Activated CD4-positive, alpha-beta memory T cell treated with anti-CD3 and anti-CD28 coated beads for 36 hours (primary cell): ENCODE results near the gene CACNB3. TPM values are rescaled to one million over a fixed set of nuclear protein-coding genes. Genes with fewer than 3 reads are reported as not detected.
"Not testable (repeated sequence)": the region's sequence is repeated elsewhere in the genome, so short reads cannot be mapped to it uniquely, and the experiment has no call there.

ENCODE experiments used
- CTCF ChIA-PET: fragments of 350-600 bp; sonication (Branson Sonifier 250); formaldehyde crosslinking; loops from one replicate; lab custom pipeline; 2021; ENCODE audit warnings: antibody characterized with exemption, inconsistent platforms; lab: Charles Lee
- POLR2A ChIA-PET: fragments of 350-600 bp; sonication (Branson Sonifier 250); formaldehyde crosslinking; loops from one replicate; lab custom pipeline; 2021; ENCODE audit warnings: antibody characterized with exemption; lab: Charles Lee
- DNase-seq: peaks from one replicate; pipeline ENCODE4 v3.0.0-alpha.2; 2020
- H3K27ac Mint-ChIP-seq: one replicate; pipeline ENCODE4 v1.8.0; 2021; ENCODE audit warnings: mixed read lengths
- H3K27me3 Mint-ChIP-seq: one replicate; pipeline ENCODE4 v1.8.0; 2021; ENCODE audit warnings: mixed read lengths
- H3K36me3 Mint-ChIP-seq: one replicate; pipeline ENCODE4 v1.8.0; 2021; ENCODE audit warnings: mixed read lengths
- H3K4me1 Mint-ChIP-seq: one replicate; pipeline ENCODE4 v1.8.0; 2021; ENCODE audit warnings: low read depth, mixed read lengths
- H3K4me3 Mint-ChIP-seq: one replicate; pipeline ENCODE4 v1.8.0; 2021; ENCODE audit warnings: mild to moderate bottlenecking, mixed read lengths
- H3K9me3 Mint-ChIP-seq: one replicate; pipeline ENCODE4 v1.8.0; 2021; ENCODE audit warnings: mixed read lengths
- intact Hi-C: fragments of 100-400 bp; cut with micrococcal nuclease; formaldehyde crosslinking; loops from one replicate; pipeline ENCODE4 v1.15.1; 2023
- total RNA-seq, 2 experiments: library from RNA; stranded (reverse); gene quantifications; one replicate each; pipeline ENCODE4 v1.2.3, GENCODE V29; 2021

Gene CACNB3
- total RNA-seq, 2 experiments from 2014 or later, result 18.3 to 19.0 TPM

DNA sequence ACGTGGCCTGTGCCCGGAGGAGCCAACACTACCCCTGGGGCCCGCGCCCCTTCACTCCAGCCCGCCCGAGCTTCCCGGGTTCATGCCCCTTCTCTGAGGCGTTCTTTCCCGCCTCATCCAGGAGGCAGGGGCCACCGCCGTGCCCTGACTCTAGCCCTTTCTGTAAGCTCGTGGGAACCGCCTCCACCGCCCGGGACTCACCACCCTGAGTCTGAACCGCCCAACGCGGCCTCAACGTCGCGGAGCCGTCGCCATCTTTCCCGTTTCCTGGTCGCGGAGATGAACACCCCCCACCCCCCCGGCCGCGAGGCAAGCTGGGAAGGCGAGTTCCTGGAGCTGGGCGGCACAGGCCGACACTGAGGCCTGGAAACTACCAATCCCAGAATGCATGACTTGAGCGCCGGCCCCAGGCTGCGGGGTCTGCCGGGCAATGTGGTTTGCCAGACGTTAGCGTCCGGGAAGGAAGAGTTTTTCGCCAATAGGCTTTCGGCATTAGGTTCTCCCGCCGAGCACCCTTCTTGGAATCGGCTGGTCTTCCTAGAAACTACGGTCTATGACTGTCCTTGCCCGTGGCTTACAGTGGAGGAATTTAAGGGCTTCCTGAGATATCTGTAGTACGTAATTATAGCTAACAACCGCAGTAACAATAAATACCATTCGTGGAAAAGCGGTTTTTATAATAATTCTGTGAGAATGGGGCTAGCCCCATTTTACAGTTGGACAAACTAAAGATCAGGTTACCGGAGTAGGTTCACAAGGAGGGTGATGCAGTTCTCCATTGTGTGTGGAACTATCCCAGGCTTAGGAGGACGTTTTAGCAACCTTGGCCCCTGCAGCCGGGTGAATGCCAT, 33.8 kb downstream of the CACNB3 start, which contains the start of gene DDX23:
Gene DDX23, minus strand, starts transcription at position 281 of the 851 bp plus-strand sequence. CDS start 6,381 bp downstream, outside the sequence.
- intact Hi-C loops, result loop anchor here (1.0 to 5.0 kb wide), 8 partner anchors 13 to 337 kb away; partner anchors contain the start of genes KANSL2, PRKAG1, RND1 and TUBA1A
- Mint-ChIP-seq H3K4me3 (peak within 1 kb of the TSS; percentile 97), H3K27ac (peak within 1 kb of the TSS; percentile 97), H3K9me3 (no peaks in the 10 kb centered on the region), H3K27me3 (no peaks in the 10 kb centered on the region), H3K4me1 (peaks cover 31% of the 10 kb centered on the region), H3K36me3 (peaks cover 13% of the 10 kb centered on the region)
- DNase-seq, result peak; percentile 96
- ChIA-PET POLR2A (interaction anchor here (0.6 to 3.4 kb wide), 18 partner anchors 13 to 1492 kb away, joined by 3 to 27 read pairs (median 3); partner anchors contain the start of genes ARF3, CACNB3, CCNT1 and RND1), CTCF (interaction anchor here (0.6 to 9.0 kb wide), 41 partner anchors 13 to 278 kb away, joined by 3 to 204 read pairs (median 6); partner anchors contain the start of genes ARF3, DDN, FKBP11 and PRKAG1)

DNA sequence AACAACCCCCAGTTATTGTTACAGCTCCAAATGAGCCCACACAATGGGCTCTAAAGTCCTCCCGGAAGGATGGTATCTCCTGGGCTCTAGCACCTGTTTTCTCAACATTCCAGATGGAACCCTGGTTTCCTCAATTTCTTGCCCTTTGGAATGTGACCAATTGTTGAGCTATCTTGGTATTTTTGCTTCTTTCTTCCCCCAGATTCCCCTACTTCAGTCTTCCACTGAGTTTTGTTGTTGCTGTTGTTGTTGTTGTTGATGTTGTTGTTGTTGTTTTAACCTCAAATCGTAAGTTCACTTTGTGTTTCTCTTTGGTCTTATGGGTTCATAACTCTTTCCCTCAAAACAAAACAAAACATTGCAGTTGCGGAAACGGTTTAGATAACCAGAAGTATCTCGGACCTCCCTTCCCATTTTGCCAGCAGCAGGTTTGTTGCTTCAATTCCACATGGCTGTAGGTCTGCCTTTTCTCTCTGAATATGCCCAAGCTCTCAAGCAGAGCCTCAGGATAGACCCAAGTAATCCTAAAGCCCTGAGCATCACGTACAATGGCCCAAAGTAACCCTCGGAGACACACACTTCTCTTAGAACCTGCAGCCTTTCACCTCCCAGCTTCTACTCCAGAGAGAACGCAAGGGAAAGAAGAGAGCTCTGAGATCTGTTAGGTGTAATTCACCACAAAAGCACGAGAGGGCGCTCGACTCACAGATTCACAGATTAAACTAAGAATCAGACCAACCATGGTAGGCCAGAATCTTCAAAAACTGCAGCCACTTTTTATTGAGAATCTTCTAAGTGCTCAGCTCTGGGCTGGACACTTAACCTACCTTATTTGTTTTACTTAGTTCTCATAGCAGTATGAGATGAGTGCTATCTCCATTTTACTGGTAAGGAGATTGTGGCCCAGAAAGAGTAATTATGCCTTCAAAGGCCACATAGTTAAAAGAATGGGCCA, 34.7 kb downstream of the CACNB3 start:
- peak; percentile 93 for DNase-seq
- Mint-ChIP-seq H3K4me1 (peaks cover 28% of the 10 kb centered on the region), H3K4me3 (peak overlapping the region; percentile 97), H3K27ac (peak overlapping the region; percentile 97), H3K36me3 (peaks cover 12% of the 10 kb centered on the region), H3K27me3 (no peaks in the 10 kb centered on the region), H3K9me3 (no peaks in the 10 kb centered on the region)
- ChIA-PET CTCF (interaction anchor here (0.5 to 9.0 kb wide), 54 partner anchors 9 to 416 kb away, joined by 3 to 204 read pairs (median 6); partner anchors contain the start of genes ARF3, DDN, FKBP11 and PRKAG1), POLR2A (interaction anchor here (0.8 to 3.4 kb wide), 9 partner anchors 12 to 279 kb away, joined by 3 to 27 read pairs (median 4); partner anchors contain the start of genes ARF3, CACNB3, RND1 and TUBA1B)
- intact Hi-C loops, result loop anchor here (1.0 to 5.0 kb wide), 12 partner anchors 12 to 336 kb away; partner anchors contain the start of genes CCNT1, KANSL2, PRKAG1 and RND1

DNA sequence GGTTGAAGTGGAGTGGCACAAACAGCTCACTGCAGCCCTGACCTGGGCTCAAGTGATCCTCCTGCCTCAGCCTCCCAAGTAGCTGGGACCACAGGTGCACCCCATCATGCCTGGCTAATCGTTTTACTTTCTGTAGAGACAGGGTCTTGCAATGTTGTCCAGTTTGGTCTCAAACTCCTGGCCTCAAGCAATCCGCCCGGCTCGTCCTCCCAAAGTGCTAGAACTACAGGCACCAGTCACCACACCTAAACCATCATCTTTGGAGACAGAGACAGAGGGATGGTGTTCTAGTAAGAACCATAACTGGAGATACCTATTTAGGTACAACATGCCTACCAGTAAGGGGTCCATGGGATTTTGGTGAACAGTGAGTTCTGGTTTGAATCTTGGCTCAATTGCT, 36.2 kb downstream of the CACNB3 start:
- no peak overlapping the region for H3K4me3 Mint-ChIP-seq
- no peaks in the 10 kb centered on the region for H3K27me3 Mint-ChIP-seq
- no peak for DNase-seq
- CTCF ChIA-PET, result interaction anchor here (3.6 to 9.0 kb wide), 7 partner anchors 10 to 124 kb away, joined by 36 to 204 read pairs (median 68); partner anchors contain the start of genes FKBP11, RND1 and WNT1
- peaks cover 24% of the 10 kb centered on the region for H3K4me1 Mint-ChIP-seq
- no peaks in the 10 kb centered on the region for H3K9me3 Mint-ChIP-seq
- H3K27ac Mint-ChIP-seq, result no peak overlapping the region
- peaks cover 12% of the 10 kb centered on the region for H3K36me3 Mint-ChIP-seq
- intact Hi-C loops, result loop anchor here (5.0 kb wide), 1 partner anchor 172 kb away; the partner anchor contains the start of gene KANSL2
- POLR2A ChIA-PET, result interaction anchor here (3.4 kb wide), 1 partner anchor 10 kb away, joined by 27 read pairs; the partner anchor contains the start of gene RND1

DNA sequence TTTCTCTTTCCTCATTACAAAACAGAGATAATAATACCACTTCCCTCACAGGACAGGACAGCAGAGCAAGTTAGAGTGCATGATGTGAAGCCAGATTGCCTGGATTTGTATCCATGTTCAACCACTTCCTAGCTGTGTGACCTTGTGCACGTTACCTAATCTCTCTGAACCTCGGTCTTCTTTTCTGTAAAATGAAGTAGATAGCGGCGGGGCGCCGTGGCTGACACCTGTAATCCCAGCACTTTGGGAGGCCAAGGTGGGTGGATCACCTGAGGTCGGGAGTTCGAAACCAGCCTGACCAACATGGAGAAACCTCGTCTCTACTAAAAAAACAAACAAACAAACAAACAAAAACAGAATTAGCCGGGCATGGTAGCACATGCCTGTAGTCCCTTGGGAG, 36.6 kb downstream of the CACNB3 start:
- H3K36me3 Mint-ChIP-seq, H3K9me3 Mint-ChIP-seq, H3K27ac Mint-ChIP-seq, H3K4me3 Mint-ChIP-seq, H3K27me3 Mint-ChIP-seq, DNase-seq: not testable (repeated sequence)
- H3K4me1 Mint-ChIP-seq, result peaks cover 20% of the 10 kb centered on the region
- ChIA-PET POLR2A (interaction anchor here (3.4 kb wide), 1 partner anchor 10 kb away, joined by 27 read pairs; the partner anchor contains the start of gene RND1), CTCF (interaction anchor here (3.6 to 9.0 kb wide), 5 partner anchors 10 to 123 kb away, joined by 36 to 204 read pairs (median 106); partner anchors contain the start of genes RND1 and WNT1)
- intact Hi-C loops, result loop anchor here (5.0 kb wide), 1 partner anchor 173 kb away; the partner anchor contains the start of gene KANSL2

DNA sequence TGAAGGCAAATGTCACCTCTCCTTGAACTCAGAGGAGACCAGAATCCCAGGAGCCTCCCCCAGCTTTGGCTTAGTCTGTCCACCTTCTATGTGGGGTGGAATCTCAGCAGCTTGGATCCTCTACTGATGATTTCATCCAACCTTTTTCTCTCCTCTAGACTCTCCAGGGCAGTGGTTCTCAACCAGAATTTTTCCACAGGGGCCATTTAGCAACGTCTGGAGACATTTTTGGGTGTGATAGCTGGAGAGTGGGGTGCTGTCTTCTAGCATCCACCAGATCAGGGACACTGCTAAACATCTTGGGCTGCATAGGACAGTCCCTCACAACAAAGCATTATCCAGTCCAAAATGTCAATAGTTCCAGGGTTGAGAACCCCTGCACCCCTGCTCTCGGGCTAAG, 38.1 kb downstream of the CACNB3 start:
- CTCF ChIA-PET, result interaction anchor here (0.6 to 9.0 kb wide), 6 partner anchors 34 to 207 kb away, joined by 3 to 204 read pairs (median 6); a partner anchor contains a TSS
- POLR2A ChIA-PET, result interaction anchor here (1.3 kb wide), 1 partner anchor 10 kb away, joined by 4 read pairs; no protein-coding TSS in a partner anchor
- DNase-seq, result no peak
- Mint-ChIP-seq H3K36me3 (peaks cover 2% of the 10 kb centered on the region), H3K4me3 (no peak overlapping the region), H3K27ac (no peak overlapping the region), H3K27me3 (no peaks in the 10 kb centered on the region), H3K9me3 (no peaks in the 10 kb centered on the region), H3K4me1 (peaks cover 9% of the 10 kb centered on the region)
- intact Hi-C loops, result no loop called here

DNA sequence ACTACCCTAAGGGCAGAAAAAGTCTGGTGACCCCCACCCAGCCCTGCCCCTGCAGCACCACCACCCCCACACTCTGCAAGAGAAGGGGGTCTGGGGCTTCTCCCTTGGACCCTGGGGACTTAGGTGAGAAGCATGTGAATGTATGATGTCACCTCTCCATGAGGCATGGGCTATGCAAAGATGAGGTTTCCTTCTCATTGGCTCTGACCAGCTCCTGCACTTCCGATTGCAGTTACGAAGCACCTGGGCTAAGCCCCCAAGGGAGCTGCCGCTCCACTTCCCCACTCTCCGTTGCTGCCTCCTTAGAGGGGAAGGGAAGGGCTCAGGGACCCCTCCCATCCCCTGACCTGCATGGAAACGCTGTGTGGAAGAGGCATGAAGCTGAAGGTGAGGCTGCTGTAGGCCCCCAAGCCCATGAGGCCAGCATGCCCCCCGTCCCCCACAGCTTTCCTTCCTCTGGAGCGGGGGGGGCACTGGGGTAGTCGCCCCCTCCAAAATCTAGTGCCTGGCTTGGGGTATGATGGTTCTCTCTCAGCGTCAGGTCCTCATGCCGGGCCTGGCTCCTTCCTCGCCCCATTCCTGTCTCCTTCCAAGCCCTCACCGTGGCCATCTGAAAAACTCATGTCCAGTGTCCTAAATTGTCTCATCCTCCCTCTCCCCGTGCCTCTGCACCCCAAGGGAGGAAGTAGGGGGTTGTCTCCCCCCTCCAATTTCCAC, 39.1 kb downstream of the CACNB3 start:
- ChIA-PET POLR2A (interaction anchor here (0.6 kb wide), 1 partner anchor 165 kb away, joined by 5 read pairs; no protein-coding TSS in a partner anchor), CTCF (interaction anchor here (1.5 to 9.0 kb wide), 5 partner anchors 33 to 131 kb away, joined by 3 to 204 read pairs (median 7); a partner anchor contains a TSS)
- Mint-ChIP-seq H3K36me3 (no peaks in the 10 kb centered on the region), H3K4me3 (no peak overlapping the region), H3K27me3 (peaks cover 2% of the 10 kb centered on the region), H3K9me3 (no peaks in the 10 kb centered on the region), H3K4me1 (peaks cover 9% of the 10 kb centered on the region), H3K27ac (no peak overlapping the region)
- DNase-seq, result no peak
- intact Hi-C loops, result no loop called here

DNA sequence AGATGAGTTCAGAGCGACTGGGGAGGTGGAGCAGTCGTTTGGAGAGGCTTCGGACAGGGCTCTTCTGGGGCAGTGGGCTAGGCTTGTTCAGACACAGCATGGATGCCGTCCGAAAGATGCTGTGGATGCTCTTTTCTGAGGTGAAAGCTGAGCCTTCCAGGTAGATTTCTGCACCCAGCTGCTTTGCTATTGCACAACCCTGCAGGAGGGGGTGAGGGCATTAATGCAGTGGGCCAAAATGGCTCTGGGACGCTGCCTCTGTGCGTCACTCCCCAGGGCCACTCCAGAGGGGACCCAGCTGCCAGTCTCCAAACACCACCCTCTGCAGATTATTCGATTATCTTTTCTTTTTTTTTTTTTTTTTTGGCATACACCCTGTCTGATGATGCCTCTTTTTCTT, 39.7 kb downstream of the CACNB3 start:
- no peak for DNase-seq
- intact Hi-C loops, result no loop called here
- Mint-ChIP-seq H3K36me3 (no peaks in the 10 kb centered on the region), H3K27me3 (peaks cover 5% of the 10 kb centered on the region), H3K27ac (no peak overlapping the region), H3K4me3 (no peak overlapping the region), H3K9me3 (no peaks in the 10 kb centered on the region), H3K4me1 (peaks cover 4% of the 10 kb centered on the region)
- ChIA-PET CTCF (interaction anchor here (2.4 to 9.0 kb wide), 3 partner anchors 33 to 130 kb away, joined by 7 to 204 read pairs (median 12); a partner anchor contains a TSS), POLR2A (no interaction called here)

DNA sequence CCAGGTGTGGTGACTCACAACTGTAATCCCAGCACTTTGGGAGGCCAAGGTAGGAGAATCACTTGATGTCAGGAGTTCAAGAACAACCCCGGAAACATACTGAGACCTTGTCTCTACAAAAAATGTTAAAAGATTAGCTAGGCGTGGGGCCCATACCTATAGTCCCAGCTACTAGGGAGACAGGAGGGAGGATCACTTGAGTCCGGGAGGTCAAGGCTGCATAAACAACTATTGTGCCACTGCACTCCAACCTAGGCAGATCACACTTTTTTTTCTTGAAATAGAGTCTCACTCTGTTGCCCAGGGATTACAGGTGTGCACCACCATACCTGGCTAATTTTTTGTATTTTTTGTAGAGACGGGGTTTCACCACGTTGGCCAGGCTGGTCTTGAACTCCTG, 41.3 kb downstream of the CACNB3 start:
- intact Hi-C loops, result no loop called here
- POLR2A ChIA-PET, result no interaction called here
- H3K27ac Mint-ChIP-seq, result no peak overlapping the region
- CTCF ChIA-PET, result interaction anchor here (0.9 kb wide), 1 partner anchor 44 kb away, joined by 3 read pairs; a partner anchor contains a TSS
- no peaks in the 10 kb centered on the region for H3K9me3 Mint-ChIP-seq
- no peaks in the 10 kb centered on the region for H3K36me3 Mint-ChIP-seq
- no peak overlapping the region for H3K4me3 Mint-ChIP-seq
- no peak for DNase-seq
- peaks cover 14% of the 10 kb centered on the region for H3K27me3 Mint-ChIP-seq
- H3K4me1 Mint-ChIP-seq, result peaks cover 4% of the 10 kb centered on the region

DNA sequence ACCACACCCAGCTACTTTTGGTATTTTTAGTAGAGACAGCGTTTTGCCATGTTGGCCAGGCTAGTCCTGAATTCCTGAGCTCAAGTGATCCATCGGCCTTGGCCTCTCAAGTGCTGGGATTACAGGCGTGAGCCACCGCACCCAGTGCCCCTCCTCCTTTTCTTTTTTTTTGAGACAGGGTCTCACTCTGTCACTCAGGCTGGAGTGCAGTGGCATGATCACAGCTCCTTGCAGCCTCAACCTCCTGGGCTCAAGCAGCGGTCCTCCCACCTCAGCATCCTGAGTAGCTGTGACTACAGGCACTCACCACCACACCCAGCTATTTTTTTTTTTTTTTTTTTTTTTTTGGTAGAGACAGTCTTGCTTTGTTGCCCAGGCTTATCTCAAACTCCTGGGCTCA, 41.9 kb downstream of the CACNB3 start:
- H3K4me3 Mint-ChIP-seq, H3K27ac Mint-ChIP-seq, H3K9me3 Mint-ChIP-seq, DNase-seq, H3K36me3 Mint-ChIP-seq, intact Hi-C loops, POLR2A ChIA-PET: not testable (repeated sequence)
- peaks cover 10% of the 10 kb centered on the region for H3K4me1 Mint-ChIP-seq
- CTCF ChIA-PET, result interaction anchor here (0.7 to 0.9 kb wide), 2 partner anchors 43 to 76 kb away, joined by 3 read pairs; a partner anchor contains a TSS
- H3K27me3 Mint-ChIP-seq, result peaks cover 14% of the 10 kb centered on the region

DNA sequence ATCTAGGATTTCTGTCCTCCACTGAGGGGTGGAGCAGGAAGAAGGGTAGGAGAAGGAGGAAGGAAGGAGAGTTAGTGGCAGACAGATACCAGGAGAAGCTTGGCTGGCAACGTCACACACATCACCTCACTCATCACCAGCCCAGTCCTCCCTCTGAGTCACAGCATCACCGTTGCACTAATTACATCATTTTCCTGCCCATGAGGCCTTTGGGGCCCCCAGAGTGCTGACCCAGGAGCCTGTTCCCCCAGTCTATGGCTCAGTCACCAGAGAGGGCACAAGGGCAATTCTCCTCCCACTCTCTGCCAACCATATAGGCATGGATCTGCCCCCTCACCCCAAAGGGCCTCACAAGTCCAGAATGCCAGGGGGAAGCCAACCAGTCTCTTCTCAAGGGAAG, 42.8 kb downstream of the CACNB3 start:
- Mint-ChIP-seq H3K4me1 (peaks cover 17% of the 10 kb centered on the region), H3K4me3 (no peak overlapping the region), H3K27ac (no peak overlapping the region), H3K9me3 (no peaks in the 10 kb centered on the region), H3K36me3 (no peaks in the 10 kb centered on the region), H3K27me3 (peaks cover 14% of the 10 kb centered on the region)
- intact Hi-C loops, result no loop called here
- CTCF ChIA-PET, result interaction anchor here (0.7 to 8.6 kb wide), 2 partner anchors 8 to 75 kb away, joined by 3 to 106 read pairs; partner anchors contain the start of gene DDX23
- DNase-seq, result peak; percentile 25
- POLR2A ChIA-PET, result no interaction called here
